PC-3 (cell line): ENCODE measurements around the gene SIX1. TPM values are rescaled to one million over a fixed set of nuclear protein-coding genes. Genes with fewer than 3 reads are reported as not detected.
A peak's percentile ranks its signal among the peaks of the same experiment; 100 is the strongest.

Source experiments
- ATAC-seq: fragments of 200-7000 bp; cut with Tn5 transposase; 2 replicates; pipeline ENCODE4 v1.9.1; 2020; ENCODE audit warnings: mild to moderate bottlenecking, moderate library complexity
- BruUV-seq: library from RNA; stranded (reverse); fragments of 400-500 nt; replicated peaks from 2 replicates; lab custom pipeline; 2021; lab: Mats Ljungman, UMichigan
- CTCF ChIA-PET: fragments of 300-600 bp; sonication (Branson Sonifier 250); formaldehyde crosslinking; loops from one replicate; lab custom pipeline; 2022; ENCODE audit warnings: antibody characterized with exemption; lab: Charles Lee
- POLR2A ChIA-PET: fragments of 300-600 bp; sonication (Branson Sonifier 250); formaldehyde crosslinking; loops from one replicate; lab custom pipeline; 2022; ENCODE audit warnings: antibody characterized with exemption; ENCODE audit not compliant: unreplicated experiment; lab: Charles Lee
- DNase-seq: peaks from one replicate; pipeline ENCODE4 v3.0.0-alpha.2; 2015
- H2AFZ ChIP-seq: fragments of 300-600 bp; sonication (generic); 2 replicates; pipeline ENCODE4 v1.6.0; 2016; ENCODE audit warnings: antibody characterized with exemption, low read length
- H3F3A ChIP-seq: fragments of 300-600 bp; sonication (generic); one replicate; pipeline ENCODE4 v1.6.0; 2017; ENCODE audit warnings: antibody characterized with exemption, low read length, control low read depth, mild to moderate bottlenecking; ENCODE audit not compliant: unreplicated experiment
- H3K27ac ChIP-seq: fragments of 300-600 bp; sonication (generic); 2 replicates; pipeline ENCODE4 v1.5.1; 2016; ENCODE audit warnings: mild to moderate bottlenecking, low read length
- H3K27me3 ChIP-seq: fragments of 300-600 bp; sonication (generic); 2 replicates; pipeline ENCODE4 v1.6.1; 2016; ENCODE audit warnings: low read length, mixed read lengths
- H3K36me3 ChIP-seq: fragments of 300-600 bp; sonication (generic); 2 replicates; pipeline ENCODE4 v1.6.1; 2016; ENCODE audit warnings: low read depth, mixed run types, low read length, mixed read lengths
- H3K4me1 ChIP-seq: fragments of 300-600 bp; sonication (generic); 2 replicates; pipeline ENCODE4 v1.5.1; 2016; ENCODE audit warnings: low read length; ENCODE audit not compliant: insufficient read depth
- H3K4me2 ChIP-seq: fragments of 300-600 bp; sonication (generic); 2 replicates; pipeline ENCODE4 v1.6.0; 2016; ENCODE audit warnings: low read length
- H3K4me3 ChIP-seq: fragments of 300-600 bp; sonication (generic); 2 replicates; pipeline ENCODE4 v1.5.1; 2016; ENCODE audit warnings: mild to moderate bottlenecking, low read length, mixed read lengths
- H3K79me2 ChIP-seq: fragments of 300-600 bp; sonication (generic); 2 replicates; pipeline ENCODE4 v1.6.1; 2017; ENCODE audit warnings: low read length, mixed read lengths
- H3K9ac ChIP-seq: fragments of 300-600 bp; sonication (generic); 2 replicates; pipeline ENCODE4 v1.6.0; 2016; ENCODE audit warnings: mild to moderate bottlenecking, low read length
- H3K9me2 ChIP-seq: fragments of 300-600 bp; sonication (generic); replicated peaks from 2 replicates; pipeline ENCODE4 v1.6.1; 2016; ENCODE audit warnings: mixed run types, low read length, mixed read lengths
- H3K9me3 ChIP-seq: fragments of 300-600 bp; sonication (generic); 2 replicates; pipeline ENCODE4 v1.6.1; 2016; ENCODE audit warnings: low read length, mixed read lengths
- H4K20me1 ChIP-seq: fragments of 300-600 bp; sonication (generic); 2 replicates; pipeline ENCODE4 v1.6.1; 2016; ENCODE audit warnings: low read length, mixed read lengths
- EZH2 ChIP-seq: fragments of 300-600 bp; sonication (generic); IDR thresholded peaks from one replicate; pipeline ENCODE4 v1.6.1; 2017; ENCODE audit warnings: antibody characterized with exemption, mild to moderate bottlenecking, low read length; ENCODE audit not compliant: unreplicated experiment
- EZH2phosphoT487 ChIP-seq: fragments of 300-600 bp; sonication (generic); IDR thresholded peaks from 2 replicates; pipeline ENCODE4 v1.6.1; 2018; ENCODE audit warnings: mild to moderate bottlenecking, antibody characterized with exemption, low read length, borderline replicate concordance
- intact Hi-C: fragments of 100-400 bp; cut with micrococcal nuclease; formaldehyde crosslinking; loops from 2 replicates; pipeline ENCODE4 v1.9.0; 2023
- total RNA-seq: library from RNA; depleted of rRNA; stranded (reverse); fragments of >200 nt; gene quantifications from 2 replicates; pipeline ENCODE4 v1.2.3, GENCODE V29; 2014
- TF ChIP-seq, protein P1 (sequence below): fragments of 300-600 bp; sonication (generic); conservative IDR thresholded peaks from 2 replicates; pipeline ENCODE4 v1.5.1; 2017; ENCODE audit warnings: antibody characterized with exemption, low read depth, mild to moderate bottlenecking, low read length

Gene SIX1
- total RNA-seq, 1 experiment from 2014 or later: 16.5 TPM

- no TSS peak for BruUV-seq
- Histone ChIP-seq H3K27me3 (no peaks in the 10 kb centered on the region), H4K20me1 (no peaks in the 10 kb centered on the region), H3K27ac (no peak overlapping the region), H3K9me3 (no peaks in the 10 kb centered on the region), H3K79me2 (peaks cover 37% of the 10 kb centered on the region), H3K4me2 (peak overlapping the region; percentile 97), H3K4me1 (peaks cover 13% of the 10 kb centered on the region), H3K9me2 (no peaks in the 10 kb centered on the region), H2AFZ (peak overlapping the region; percentile 96), H3K9ac (peak overlapping the region; percentile 76), H3F3A (no peaks in the 10 kb centered on the region), H3K4me3 (peak overlapping the region; percentile 75), H3K36me3 (no peaks in the 10 kb centered on the region)
- ATAC-seq (peak; percentile 10), DNase-seq (peak; percentile 53)
- CTCF ChIA-PET: interaction anchor here (2.4 kb wide), 1 partner anchor 25 kb away, joined by 14 read pairs; no protein-coding TSS in a partner anchor
- POLR2A ChIA-PET: interaction anchor here (0.6 to 1.5 kb wide), 5 partner anchors 9 to 386 kb away, joined by 4 to 11 read pairs (median 4); partner anchors contain the start of genes SLC38A6 and TRMT5
- intact Hi-C loops: loop anchor here (1.0 kb wide), 1 partner anchor 8 kb away; no protein-coding TSS in a partner anchor
- TF ChIP-seq EZH2phosphoT487 (no peak), EZH2 (no peak)
- TF ChIP-seq, protein P1, sequence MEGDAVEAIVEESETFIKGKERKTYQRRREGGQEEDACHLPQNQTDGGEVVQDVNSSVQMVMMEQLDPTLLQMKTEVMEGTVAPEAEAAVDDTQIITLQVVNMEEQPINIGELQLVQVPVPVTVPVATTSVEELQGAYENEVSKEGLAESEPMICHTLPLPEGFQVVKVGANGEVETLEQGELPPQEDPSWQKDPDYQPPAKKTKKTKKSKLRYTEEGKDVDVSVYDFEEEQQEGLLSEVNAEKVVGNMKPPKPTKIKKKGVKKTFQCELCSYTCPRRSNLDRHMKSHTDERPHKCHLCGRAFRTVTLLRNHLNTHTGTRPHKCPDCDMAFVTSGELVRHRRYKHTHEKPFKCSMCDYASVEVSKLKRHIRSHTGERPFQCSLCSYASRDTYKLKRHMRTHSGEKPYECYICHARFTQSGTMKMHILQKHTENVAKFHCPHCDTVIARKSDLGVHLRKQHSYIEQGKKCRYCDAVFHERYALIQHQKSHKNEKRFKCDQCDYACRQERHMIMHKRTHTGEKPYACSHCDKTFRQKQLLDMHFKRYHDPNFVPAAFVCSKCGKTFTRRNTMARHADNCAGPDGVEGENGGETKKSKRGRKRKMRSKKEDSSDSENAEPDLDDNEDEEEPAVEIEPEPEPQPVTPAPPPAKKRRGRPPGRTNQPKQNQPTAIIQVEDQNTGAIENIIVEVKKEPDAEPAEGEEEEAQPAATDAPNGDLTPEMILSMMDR: no peak
Observed at GRCh38 chr14:60650373-60650961, 1.2 kb upstream of the SIX1 start.

GRCh38 chr14:60649875-60650372, 647 bp upstream of the SIX1 start:
- intact Hi-C loops: loop anchor here (1.0 to 5.0 kb wide), 7 partner anchors 8 to 603 kb away; partner anchors contain the start of genes SLC38A6 and TRMT5
- Histone ChIP-seq H3K4me3 (peak overlapping the region; percentile 75), H3K9me3 (no peaks in the 10 kb centered on the region), H3K27me3 (no peaks in the 10 kb centered on the region), H3K9ac (peak overlapping the region; percentile 76), H2AFZ (peak overlapping the region; percentile 96), H3F3A (no peaks in the 10 kb centered on the region), H4K20me1 (no peaks in the 10 kb centered on the region), H3K4me2 (peak overlapping the region; percentile 97), H3K79me2 (peaks cover 42% of the 10 kb centered on the region), H3K9me2 (no peaks in the 10 kb centered on the region), H3K4me1 (peaks cover 17% of the 10 kb centered on the region), H3K27ac (no peak overlapping the region), H3K36me3 (no peaks in the 10 kb centered on the region)
- TSS peak; percentile 28 for BruUV-seq
- ATAC-seq: peak; percentile 27
- CTCF ChIA-PET: interaction anchor here (0.7 to 2.4 kb wide), 3 partner anchors 25 to 428 kb away, joined by 3 to 14 read pairs (median 3); no protein-coding TSS in a partner anchor
- TF ChIP-seq EZH2phosphoT487 (no peak), EZH2 (no peak)
- TF ChIP-seq, protein P1: no peak
- peak; percentile 62 for DNase-seq
- POLR2A ChIA-PET: interaction anchor here (0.5 to 1.5 kb wide), 11 partner anchors 9 to 1667 kb away, joined by 3 to 11 read pairs (median 4); partner anchors contain the start of genes SLC38A6 and TRMT5
